Skin epidermis (tissue), 12 donors: ENCODE data around the gene ZNF800.
"Not testable (repeated sequence)": the region's sequence is repeated elsewhere in the genome, so short reads cannot be mapped to it uniquely, and the experiment has no call there.

Source experiments
- H3K27ac ChIP-seq, 21 experiments: fragments of 200-600 bp; sonication (generic) in 11 of 21; one replicate each; pipeline ENCODE4 v1.5.0; 2020; ENCODE audit warnings: mild to moderate bottlenecking in 3 of 21, inconsistent platforms in 2 of 21, moderate library complexity in 2 of 21
- H3K4me3 ChIP-seq, 7 experiments: fragments of 200-600 bp; sonication (generic) in 2 of 7; one replicate each; pipeline ENCODE4 v1.5.0; 2020; ENCODE audit warnings: inconsistent platforms in 2 of 7, mild to moderate bottlenecking in 2 of 7, moderate library complexity in 1 of 7

ZNF800 gene

DNA sequence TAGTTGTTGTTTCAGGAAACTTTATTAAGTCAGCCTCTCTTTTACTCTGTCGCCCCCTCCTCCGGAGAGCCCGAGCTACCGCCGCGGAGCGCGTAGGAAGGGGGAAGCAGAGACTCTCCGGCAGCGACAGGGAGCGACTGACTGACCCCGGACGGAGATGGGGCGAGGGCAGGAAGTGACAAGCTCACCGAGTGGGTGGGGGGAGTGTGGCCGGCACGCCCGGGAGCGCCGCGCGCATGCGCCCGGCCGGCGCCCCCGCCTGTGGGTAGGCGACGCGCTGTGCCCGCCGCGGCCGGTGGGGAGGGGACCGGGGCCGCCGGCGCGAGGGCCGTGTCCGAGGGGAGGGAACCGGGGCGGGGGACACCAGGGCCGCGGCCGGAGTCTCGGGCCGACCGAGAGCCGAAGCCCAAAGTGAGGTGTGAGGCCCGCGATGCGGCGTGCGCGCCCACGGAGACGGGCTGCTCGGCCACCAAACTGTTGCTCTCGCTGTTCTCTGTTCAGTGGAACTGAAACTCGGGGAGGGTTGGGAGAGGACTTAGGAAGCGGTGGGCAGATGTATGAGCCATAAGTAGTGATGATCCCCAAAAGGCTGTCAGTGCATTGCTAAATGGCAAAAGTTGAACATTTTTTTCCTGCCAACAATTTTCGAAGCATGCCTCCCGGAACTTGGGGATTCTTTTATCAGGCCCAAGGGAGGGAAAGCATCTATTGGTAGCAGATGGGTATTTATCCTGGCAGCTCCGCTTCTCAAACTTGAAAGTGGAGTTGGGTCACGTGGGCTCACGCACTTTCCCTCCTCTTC is at the start of gene ZNF800:
Gene ZNF800, minus strand, starts transcription at position 143 of the 802 bp plus-strand sequence. CDS start 1,151 bp downstream, outside the sequence.
- H3K27ac ChIP-seq, result peak within 1 kb of the TSS; percentile 83 to 100 (median 98)

DNA sequence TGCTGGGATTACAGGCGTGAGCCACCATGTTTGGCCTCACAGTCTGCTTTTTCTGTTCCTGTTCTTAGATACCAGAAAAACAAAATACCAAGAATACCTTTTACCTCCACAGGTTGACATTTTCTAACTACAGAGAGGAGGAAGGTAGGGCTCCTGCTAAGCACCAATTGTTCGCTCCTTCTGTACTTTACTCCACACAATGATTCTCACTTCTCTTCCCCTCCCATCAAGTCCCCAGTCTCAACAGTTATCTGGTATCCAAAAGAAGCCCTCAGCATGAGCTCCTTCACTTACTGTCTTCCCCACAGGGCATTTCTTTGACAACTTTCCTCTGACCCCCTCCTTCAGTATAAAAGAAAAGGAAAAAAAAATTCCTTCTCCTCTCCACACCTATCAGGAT is 47.7 kb upstream of the ZNF800 start:
- Histone ChIP-seq H3K27ac (no peak overlapping the region), H3K4me3 (no peak overlapping the region)

More for the DNA sequence above, at the start of gene ZNF800:
- peak within 1 kb of the TSS; percentile 65 to 98 (median 89) for H3K4me3 ChIP-seq

DNA sequence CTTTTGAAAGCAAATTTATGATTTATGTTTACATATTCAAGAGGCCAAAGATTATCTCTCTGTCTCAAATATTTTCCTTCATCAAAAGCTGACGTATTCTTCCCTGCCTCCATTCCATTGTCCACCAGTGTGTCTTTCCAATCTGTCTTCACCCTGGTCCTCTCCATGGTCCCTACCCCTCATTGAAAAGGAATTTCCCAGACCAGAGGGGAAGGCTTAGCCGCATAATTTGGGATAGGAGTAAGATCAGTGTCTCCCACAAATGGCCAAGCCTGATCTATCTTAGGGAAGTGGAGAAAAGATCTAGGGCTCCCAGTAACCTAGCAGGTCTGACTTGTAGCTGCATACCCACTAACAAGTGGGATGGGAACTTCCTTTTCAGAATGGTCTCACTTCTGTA is 46.3 kb upstream of the ZNF800 start:
- H3K27ac ChIP-seq, result no peak overlapping the region
- H3K4me3 ChIP-seq, result no peak overlapping the region

DNA sequence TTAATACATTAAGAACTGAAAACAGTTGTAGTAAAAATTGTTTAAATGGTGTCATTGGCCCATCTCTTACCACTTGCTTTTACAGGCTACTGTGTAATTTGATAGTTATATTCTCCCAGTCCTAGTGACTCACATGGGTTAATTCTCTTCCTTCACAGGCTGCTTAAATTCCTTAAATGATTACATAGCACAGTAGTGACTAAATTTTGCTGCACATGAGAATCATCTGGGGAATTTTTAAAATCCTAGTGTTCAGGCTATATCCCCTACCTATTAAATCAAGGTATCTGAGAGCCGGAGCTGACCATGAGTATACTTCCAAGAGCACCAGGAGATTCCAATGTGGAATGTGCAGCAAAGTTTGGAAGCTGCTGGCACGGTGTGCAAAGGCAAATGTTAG is 45.3 kb upstream of the ZNF800 start:
- H3K27ac ChIP-seq, result no peak overlapping the region

DNA sequence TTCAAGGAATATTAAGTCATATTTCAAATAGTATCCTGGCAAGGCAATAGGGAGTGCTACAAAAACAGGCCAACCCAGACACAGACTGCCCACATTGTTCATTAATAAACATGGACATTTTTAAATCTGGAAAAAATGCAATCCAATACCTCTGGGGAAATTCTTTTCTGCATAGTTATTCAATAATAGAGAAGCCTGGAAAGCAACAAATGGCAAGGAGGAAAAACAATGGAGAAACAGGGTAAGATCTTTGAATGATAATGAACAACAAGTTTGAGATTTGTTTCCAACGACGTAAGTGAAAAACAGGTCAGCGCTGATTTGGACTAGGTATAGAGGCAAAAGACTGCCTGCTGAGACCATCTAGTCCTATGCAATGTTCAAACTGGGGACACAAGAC is 44.7 kb upstream of the ZNF800 start:
- no peak overlapping the region for H3K27ac ChIP-seq
- H3K4me3 ChIP-seq, result no peak overlapping the region

More for the DNA sequence above, 45.3 kb upstream of the ZNF800 start:
- no peak overlapping the region for H3K4me3 ChIP-seq

- H3K27ac ChIP-seq, H3K4me3 ChIP-seq: not testable (repeated sequence)
Observed at GRCh38 chr7:127429281-127429680, 36.8 kb upstream of the ZNF800 start.

DNA sequence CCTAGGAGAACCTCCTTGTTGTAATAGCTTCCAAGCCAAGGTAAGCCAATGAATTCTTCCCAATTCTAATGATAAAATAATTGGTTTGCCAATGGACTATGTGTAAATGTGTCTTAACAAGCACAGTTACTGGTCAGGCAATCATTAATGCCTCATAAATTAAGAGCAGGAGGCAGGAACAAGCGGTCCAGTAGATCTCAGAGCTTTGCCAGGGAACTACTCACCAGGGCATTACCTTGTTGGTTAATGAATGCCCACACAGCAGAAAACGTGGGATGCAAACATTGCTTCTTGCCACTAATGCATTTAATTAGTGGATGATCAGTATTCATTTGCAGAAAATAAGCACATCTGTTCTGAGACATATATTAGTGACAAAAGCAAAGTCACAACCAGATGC is 26.7 kb upstream of the ZNF800 start:
- Histone ChIP-seq H3K4me3 (no peak overlapping the region), H3K27ac (no peak overlapping the region)

DNA sequence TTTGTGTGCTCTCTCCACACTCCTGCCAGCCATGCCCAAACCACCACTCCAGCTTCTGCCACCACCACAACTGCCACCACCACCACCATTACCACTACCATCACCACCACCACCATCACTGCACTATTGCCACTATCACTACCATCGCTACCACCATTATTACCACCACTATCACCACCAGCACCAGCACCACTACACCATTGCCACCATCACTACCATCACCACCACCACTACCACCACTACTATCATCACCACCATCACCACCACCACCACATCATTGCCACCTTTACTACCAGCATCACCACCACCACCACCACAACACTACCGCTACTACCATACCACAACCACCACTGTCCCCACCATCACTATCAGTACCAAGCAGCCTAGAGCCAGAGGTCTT is 26.0 kb upstream of the ZNF800 start:
- Histone ChIP-seq H3K4me3 (no peak overlapping the region), H3K27ac (no peak overlapping the region)

- no peak overlapping the region for H3K27ac ChIP-seq
- no peak overlapping the region for H3K4me3 ChIP-seq
Observed at GRCh38 chr7:127417346-127417745, 24.8 kb upstream of the ZNF800 start.

- peak overlapping the region in 6 of 21 experiments; percentile 2 to 89 (median 56) for H3K27ac ChIP-seq
- no peak overlapping the region for H3K4me3 ChIP-seq
Observed at GRCh38 chr7:127415060-127415742, 22.7 kb upstream of the ZNF800 start.

- no peak overlapping the region for H3K4me3 ChIP-seq
- peak overlapping the region in 7 of 21 experiments; percentile 9 to 89 (median 63) for H3K27ac ChIP-seq
Observed at GRCh38 chr7:127413962-127414361, 21.5 kb upstream of the ZNF800 start.

DNA sequence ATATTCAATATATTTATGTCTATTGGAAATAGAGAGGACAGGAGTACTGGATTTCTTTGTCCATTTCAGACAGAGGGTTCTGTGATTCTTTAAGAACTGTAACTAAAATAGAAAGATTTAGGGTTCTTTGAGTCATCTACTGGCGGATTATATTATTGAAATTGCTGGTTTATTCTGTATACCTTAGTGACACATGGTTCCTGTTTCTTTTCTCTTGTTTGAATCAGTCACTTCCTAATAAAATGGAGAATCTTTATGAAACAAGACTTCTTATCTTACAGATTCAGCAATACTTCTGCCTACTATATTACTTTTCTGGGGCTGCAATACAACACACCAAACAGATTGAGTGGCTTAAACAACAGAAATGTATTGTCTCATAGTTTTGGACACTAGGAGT is 20.8 kb upstream of the ZNF800 start:
- no peak overlapping the region for H3K4me3 ChIP-seq
- H3K27ac ChIP-seq, result peak overlapping the region in 5 of 21 experiments; percentile 24 to 89 (median 54)

GRCh38 chr7:127411176-127411575 is 18.7 kb upstream of the ZNF800 start:
- Histone ChIP-seq H3K4me3 (no peak overlapping the region), H3K27ac (no peak overlapping the region)

DNA sequence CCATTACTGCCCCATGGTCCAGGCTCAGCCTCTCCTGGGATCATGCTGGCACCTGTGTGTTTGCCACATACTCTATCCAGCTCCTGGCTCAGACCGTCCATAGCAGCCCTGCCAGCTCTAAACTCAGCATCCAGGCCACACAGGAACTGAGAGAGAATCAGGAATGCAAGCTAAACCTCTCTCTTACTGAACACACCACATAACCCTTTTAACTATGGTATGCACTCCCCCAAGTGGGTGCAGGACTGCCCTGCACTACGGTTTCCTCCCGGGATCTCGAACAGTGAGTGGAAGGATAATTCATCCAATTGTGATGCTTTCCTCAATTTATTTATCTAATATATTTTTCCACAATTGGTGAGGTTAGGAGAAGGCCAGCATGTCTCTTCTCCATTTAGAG is 17.1 kb upstream of the ZNF800 start:
- Histone ChIP-seq H3K27ac (no peak overlapping the region), H3K4me3 (no peak overlapping the region)

GRCh38 chr7:127404286-127405072 is 12.0 kb upstream of the ZNF800 start:
- H3K4me3 ChIP-seq, result no peak overlapping the region

DNA sequence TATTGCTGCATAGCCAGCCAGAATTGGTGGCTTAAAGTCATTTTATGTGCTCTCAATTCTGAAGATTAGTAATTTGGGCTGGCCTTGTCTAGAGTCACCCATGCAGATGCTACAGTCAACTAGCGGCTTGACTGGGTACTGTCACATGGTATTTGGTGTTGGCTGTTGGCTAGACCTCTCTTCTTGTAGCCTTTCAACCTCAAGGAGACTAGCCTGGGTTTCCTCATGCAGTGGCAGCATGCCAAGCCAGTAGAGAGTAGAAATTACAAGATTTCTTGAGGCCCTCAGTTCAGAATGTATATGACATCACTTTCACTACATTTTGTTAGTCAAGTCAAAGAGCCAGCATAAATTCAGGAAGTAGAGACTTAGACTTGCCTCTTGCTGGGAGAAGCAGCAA is 3.7 kb upstream of the ZNF800 start:
- H3K27ac ChIP-seq, result no peak overlapping the region
- no peak overlapping the region for H3K4me3 ChIP-seq

More at GRCh38 chr7:127404286-127405072, 12.0 kb upstream of the ZNF800 start:
- no peak overlapping the region for H3K27ac ChIP-seq

DNA sequence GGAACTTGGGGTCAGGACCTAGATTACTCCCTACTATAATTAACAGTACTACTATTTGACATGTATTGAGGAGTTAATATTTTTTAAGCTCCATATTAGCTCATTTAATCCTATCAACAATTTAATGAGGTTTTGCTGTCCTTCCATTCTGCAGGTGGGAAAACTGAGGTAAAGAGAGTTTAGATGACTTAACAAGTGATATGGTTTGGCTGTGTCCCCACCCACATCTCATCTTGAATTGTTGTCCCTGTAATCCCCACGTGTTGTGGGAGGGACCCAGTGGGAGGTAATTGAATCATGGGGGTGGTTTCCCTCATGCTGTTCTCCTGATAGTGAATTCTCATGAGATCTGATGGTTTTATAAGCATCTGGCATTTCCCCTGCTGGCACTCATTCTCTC is 2.6 kb upstream of the ZNF800 start:
- H3K27ac ChIP-seq, H3K4me3 ChIP-seq: not testable (repeated sequence)

DNA sequence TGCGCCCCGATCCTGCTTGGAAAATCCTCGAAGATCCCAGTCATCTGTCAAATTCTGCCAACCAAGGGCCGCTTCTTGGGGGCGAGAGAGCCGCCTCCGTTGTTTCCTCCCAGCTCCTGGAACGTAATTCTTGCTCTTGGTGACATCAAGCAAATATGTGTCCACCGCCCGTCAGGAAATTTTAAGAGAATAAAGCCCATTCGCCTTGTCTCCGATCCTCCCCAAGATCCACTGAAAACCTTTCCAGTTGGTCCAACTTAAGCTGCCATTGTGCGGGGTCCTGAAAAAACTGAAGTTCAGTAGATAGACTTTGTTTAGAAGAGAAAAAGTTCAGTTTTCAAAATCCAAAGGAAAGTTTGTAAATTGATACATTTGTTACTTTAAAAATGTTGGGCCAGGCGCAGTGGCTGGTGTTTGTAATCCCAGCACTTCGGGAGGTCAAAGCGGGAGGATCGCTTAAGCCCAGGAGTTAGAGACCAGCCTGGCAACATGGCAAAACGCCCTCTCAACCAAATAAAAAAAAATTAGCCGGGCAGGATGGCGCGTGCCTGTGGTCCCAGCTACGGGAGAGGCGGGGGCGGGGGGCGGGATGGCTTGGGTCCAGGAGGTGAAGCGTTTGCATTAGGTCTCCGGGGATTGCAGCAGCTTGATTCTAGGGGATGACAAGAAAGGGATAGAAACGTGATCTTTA is 1.0 kb upstream of the ZNF800 start:
- Histone ChIP-seq H3K4me3 (peak overlapping the region; percentile 65 to 98 (median 89)), H3K27ac (peak overlapping the region in 20 of 21 experiments; percentile 91 to 100 (median 98))

DNA sequence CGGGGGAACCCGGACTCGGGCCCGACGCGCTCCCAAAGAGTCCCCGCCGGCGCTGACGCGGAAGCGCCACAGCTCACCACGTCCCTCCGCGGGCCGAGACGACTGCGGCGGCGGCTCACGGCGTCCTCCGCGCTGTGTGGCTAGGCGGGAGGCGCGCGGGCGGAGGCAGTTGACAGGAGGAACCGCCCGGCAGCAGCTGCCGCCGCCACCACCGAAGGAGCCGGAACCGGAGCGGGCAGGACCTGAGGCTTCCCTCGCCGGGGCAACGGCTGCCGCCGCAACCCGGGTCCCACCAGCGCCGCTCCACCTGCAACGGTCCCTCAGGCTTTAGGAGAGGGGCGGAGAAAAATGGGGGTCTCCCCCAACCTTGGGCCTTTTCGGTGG is 334 bp downstream of the ZNF800 start:
- H3K4me3 ChIP-seq, result peak overlapping the region; percentile 65 to 98 (median 89)
- peak overlapping the region; percentile 83 to 100 (median 98) for H3K27ac ChIP-seq
